HAP-1 (cell line): Measurements from ENCODE around the gene PDZD2.

ENCODE experiments used
- DNase-seq, 2 experiments: peaks; one replicate each; pipeline ENCODE4 v3.0.0-alpha.2; 2016 to 2020; ENCODE audit warnings: low spot score in 2 of 2
- H3K27me3 ChIP-seq: fragments of 250-450 bp; sonication (Bioruptor Pico); 2 replicates; pipeline ENCODE4 v1.5.1; 2020; ENCODE audit warnings: low read depth, mild to moderate bottlenecking, moderate library complexity
- H3K36me3 ChIP-seq: fragments of 250-450 bp; sonication (Bioruptor Pico); replicated peaks from 2 replicates; pipeline ENCODE4 v1.5.1; 2020; ENCODE audit warnings: mild to moderate bottlenecking
- H3K4me1 ChIP-seq: fragments of 250-450 bp; sonication (Bioruptor Pico); 2 replicates; pipeline ENCODE4 v1.5.1; 2020; ENCODE audit warnings: mild to moderate bottlenecking
- H3K4me3 ChIP-seq: fragments of 250-450 bp; sonication (Bioruptor Pico); 2 replicates; pipeline ENCODE4 v1.5.1; 2020; ENCODE audit warnings: mild to moderate bottlenecking, moderate library complexity
- H3K9me3 ChIP-seq: fragments of 250-450 bp; sonication (Bioruptor Pico); 2 replicates; pipeline ENCODE4 v1.5.1; 2020; ENCODE audit warnings: mild to moderate bottlenecking, moderate library complexity
- in situ Hi-C: fragments of 300-500 bp; cut with MboI; formaldehyde crosslinking; loops from 3 replicates; pipeline ENCODE4 v1.14.3; 2020; ENCODE audit warnings: low sequenced_read_pairs, inconsistent platforms, mixed read lengths

The PDZD2 gene

GRCh38 chr5:32043105-32043504 is 404.2 kb downstream of the PDZD2 start:
- no peak for DNase-seq
- in situ Hi-C loops = no loop called here
- Histone ChIP-seq H3K9me3 (peaks cover 2% of the 10 kb centered on the region; the same call in 1 of the 2 replicates), H3K4me3 (no peak overlapping the region), H3K4me1 (no peaks in the 10 kb centered on the region), H3K36me3 (no peaks in the 10 kb centered on the region), H3K27me3 (no peaks in the 10 kb centered on the region)

DNA sequence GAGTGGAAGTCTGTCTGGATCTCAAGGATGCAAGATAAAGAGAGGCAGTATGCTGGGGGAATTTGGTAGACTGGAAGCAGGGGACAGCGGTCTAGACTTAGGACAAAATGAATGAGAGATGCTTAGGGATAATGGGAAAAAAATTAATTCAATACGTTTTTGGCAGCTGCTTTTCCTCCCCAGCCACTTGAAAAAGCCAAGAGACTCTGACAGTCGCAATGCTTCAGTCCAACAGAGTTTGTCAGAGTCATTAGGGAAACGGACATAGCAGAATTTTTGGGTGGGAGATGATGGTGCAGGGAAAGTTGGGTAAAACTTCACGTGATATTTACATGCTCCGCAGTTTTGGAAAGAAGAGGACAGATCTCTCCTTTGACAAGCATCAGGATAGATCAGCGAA is 405.5 kb downstream of the PDZD2 start:
- Histone ChIP-seq H3K4me1 (no peaks in the 10 kb centered on the region), H3K36me3 (no peaks in the 10 kb centered on the region), H3K4me3 (no peak overlapping the region), H3K27me3 (no peaks in the 10 kb centered on the region), H3K9me3 (no peaks in the 10 kb centered on the region; the same call in 1 of the 2 replicates)
- in situ Hi-C loops = no loop called here
- DNase-seq = no peak

DNA sequence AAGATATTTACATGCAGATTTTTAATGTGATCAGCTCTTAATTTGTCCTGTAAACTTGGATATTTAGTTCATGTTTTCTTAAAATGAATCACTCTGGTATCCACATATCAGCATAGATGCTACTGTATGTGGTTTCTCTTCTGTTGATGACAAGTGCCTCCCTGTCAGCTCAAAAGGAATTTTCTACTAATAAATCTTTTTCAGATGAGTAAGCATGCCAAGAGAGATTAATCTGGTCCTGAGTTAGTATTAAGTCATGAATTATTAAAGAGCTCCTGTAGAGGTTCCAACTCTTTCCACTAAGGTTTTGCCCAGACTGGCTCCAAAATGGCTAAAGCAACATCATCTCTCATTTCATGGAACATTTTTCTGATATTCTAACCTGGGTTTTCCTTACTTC is 406.0 kb downstream of the PDZD2 start:
- in situ Hi-C loops = no loop called here
- no peak for DNase-seq
- no peak overlapping the region for H3K4me3 ChIP-seq
- H3K9me3 ChIP-seq = no peaks in the 10 kb centered on the region; the same call in 1 of the 2 replicates
- H3K36me3 ChIP-seq = no peaks in the 10 kb centered on the region
- no peaks in the 10 kb centered on the region for H3K4me1 ChIP-seq
- no peaks in the 10 kb centered on the region for H3K27me3 ChIP-seq

DNA sequence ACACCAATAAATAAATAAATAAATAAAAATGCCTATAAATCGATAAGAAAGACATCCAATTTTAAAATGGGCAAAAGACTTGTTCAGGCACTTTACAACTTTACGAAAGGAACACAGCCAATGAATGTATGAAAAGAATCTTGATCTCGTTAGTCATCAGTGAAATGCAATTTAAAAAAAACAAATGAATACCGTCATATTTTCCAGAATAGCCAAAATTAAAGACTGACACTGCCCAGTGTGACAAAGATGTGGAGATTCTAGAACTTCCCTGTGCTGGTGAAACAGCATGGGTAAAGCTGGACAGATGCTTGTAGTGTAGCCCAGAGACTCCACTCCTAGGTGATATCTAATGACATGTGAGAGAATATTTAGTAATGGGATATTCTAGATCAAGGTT is 408.1 kb downstream of the PDZD2 start:
- Histone ChIP-seq H3K9me3 (no peaks in the 10 kb centered on the region), H3K36me3 (no peaks in the 10 kb centered on the region), H3K27me3 (no peaks in the 10 kb centered on the region), H3K4me1 (no peaks in the 10 kb centered on the region), H3K4me3 (no peak overlapping the region)
- in situ Hi-C loops = no loop called here
- DNase-seq = no peak

- DNase-seq = no peak
- in situ Hi-C loops = no loop called here
- Histone ChIP-seq H3K9me3 (no peaks in the 10 kb centered on the region), H3K27me3 (no peaks in the 10 kb centered on the region), H3K4me3 (no peak overlapping the region), H3K36me3 (no peaks in the 10 kb centered on the region), H3K4me1 (no peaks in the 10 kb centered on the region)
Observed at GRCh38 chr5:32051796-32052195, 412.9 kb downstream of the PDZD2 start.

DNA sequence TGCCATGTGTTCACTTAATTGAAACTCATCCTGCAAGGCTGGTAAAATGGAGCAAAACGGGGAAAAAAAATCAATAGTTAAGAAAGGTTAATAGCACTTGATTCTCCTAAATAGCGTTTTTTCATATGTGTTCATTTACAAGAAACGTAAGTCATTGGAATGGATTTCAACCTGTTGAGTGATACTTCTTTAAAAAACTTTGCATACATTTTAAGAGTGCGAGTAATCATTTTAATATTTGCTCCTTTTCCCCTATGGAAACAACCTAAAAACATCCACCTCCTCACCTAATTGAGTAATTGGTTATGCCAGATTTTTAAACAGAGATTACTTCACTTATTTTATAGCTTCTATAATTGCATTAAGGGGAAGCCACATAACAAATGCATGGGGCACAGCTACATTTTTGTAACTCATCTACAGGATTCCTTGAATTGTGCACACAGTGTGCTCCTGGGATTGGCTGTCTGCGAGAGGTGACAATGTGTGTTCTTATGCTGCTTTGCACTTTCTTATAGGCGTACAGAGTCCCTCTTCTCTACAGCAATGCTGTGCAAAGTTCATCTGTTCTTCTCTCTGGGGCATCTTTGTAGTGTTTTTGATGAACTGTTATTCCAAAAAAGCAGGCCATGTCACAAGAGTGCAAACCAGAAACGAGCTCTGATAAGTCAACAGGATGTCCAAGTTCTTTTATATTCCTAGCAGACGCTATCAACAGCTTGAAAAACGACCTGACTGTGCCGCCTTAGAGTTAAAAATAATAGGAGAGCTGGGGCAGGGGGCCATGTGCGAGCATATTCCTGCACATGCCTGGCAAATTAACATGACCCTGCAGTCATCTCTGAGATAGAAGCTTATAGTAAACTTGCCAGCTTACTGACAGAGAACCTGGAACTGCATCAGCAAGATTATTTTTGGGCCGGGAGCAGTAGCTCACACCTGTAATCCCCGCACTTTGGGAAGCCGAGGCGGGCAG is 417.2 kb downstream of the PDZD2 start:
- Histone ChIP-seq H3K27me3 (no peaks in the 10 kb centered on the region), H3K9me3 (no peaks in the 10 kb centered on the region), H3K4me3 (no peak overlapping the region), H3K36me3 (no peaks in the 10 kb centered on the region), H3K4me1 (no peaks in the 10 kb centered on the region)
- in situ Hi-C loops = no loop called here
- no peak for DNase-seq

DNA sequence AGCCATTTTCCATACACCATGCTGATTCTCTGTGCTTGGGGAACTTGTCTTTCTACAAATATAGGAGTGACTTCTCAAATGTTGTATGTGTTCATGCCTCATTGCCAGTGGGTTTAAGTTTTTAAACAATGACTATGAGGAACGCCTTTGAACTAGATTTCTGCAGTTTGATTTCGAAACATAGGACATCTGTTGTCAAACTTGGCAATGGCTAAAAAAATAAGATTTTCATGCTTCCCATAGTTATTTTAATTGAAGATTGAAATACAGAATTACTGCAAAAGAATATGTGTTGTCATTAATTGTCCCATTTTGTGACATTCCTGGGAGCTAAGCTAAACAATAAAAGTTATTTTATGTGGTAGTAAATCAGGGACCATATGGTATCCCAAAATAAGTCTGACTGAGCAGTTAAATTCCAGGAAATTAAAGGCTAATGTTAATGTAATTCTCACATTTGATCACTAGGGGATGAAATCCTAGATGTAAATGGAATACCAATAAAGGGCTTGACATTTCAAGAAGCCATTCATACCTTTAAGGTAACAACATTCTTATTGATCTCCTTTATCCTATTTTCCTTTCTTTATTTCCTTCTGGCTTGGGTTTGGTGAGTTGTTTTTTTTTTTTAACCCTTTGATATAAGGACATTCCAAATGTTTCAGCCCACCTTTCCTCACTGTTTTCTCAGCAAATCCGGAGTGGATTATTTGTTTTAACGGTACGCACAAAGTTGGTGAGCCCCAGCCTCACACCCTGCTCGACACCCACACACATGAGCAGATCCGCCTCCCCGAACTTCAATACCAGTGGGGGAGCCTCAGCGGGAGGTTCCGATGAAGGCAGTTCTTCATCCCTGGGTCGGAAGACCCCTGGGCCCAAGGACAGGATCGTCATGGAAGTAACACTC is 418.5 kb downstream of the PDZD2 start:
- Histone ChIP-seq H3K4me3 (no peak overlapping the region), H3K9me3 (no peaks in the 10 kb centered on the region), H3K4me1 (no peaks in the 10 kb centered on the region), H3K36me3 (no peaks in the 10 kb centered on the region), H3K27me3 (no peaks in the 10 kb centered on the region)
- in situ Hi-C loops = no loop called here
- peak in 1 of 2 experiments; percentile 46 for DNase-seq

DNA sequence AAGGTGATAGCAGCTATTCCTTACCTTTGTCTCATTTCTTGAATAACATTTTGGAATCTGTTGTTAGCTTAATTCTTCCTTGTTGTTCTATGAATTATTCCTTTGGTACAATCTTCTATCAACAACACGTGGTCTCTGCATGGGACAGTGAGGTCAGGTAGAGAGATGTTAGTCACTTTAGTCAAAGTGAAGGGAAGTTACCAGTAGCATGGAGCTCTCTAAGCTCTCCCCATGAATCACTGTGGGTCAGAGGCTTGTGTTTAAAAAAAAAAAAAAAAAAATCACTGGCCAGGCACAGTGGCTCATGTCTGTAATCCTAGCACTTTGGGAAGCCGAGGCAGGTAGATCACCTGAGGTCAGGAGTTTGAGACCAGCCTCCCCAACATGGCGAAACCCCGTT is 419.2 kb downstream of the PDZD2 start:
- Histone ChIP-seq H3K4me1 (no peaks in the 10 kb centered on the region), H3K27me3 (no peaks in the 10 kb centered on the region), H3K9me3 (no peaks in the 10 kb centered on the region), H3K4me3 (no peak overlapping the region), H3K36me3 (no peaks in the 10 kb centered on the region)
- DNase-seq = no peak
- in situ Hi-C loops = no loop called here

DNA sequence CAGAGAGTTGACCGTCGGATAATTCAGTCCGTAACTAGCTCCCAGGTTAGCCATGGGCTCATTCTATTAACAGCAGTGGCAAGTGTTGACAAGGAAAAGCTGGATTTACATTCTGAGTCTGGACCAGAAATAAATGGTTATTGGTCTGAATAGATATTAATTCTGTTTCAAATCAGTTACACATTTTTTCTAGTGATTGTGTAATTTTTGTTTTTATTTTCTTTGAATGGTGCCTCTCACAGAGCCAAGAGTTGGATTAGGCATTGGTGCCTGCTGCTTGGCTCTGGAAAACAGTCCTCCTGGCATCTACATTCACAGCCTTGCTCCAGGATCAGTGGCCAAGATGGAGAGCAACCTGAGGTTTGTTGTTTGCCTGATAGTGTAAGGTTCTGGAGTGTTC is 420.1 kb downstream of the PDZD2 start:
- Histone ChIP-seq H3K9me3 (no peaks in the 10 kb centered on the region), H3K4me3 (no peak overlapping the region), H3K4me1 (no peaks in the 10 kb centered on the region), H3K36me3 (no peaks in the 10 kb centered on the region), H3K27me3 (no peaks in the 10 kb centered on the region)
- in situ Hi-C loops = no loop called here
- no peak for DNase-seq

- H3K36me3 ChIP-seq = no peaks in the 10 kb centered on the region
- in situ Hi-C loops = no loop called here
- no peak for DNase-seq
- H3K4me3 ChIP-seq = no peak overlapping the region
- no peaks in the 10 kb centered on the region for H3K4me1 ChIP-seq
- H3K27me3 ChIP-seq = no peaks in the 10 kb centered on the region
- no peaks in the 10 kb centered on the region for H3K9me3 ChIP-seq
Observed at GRCh38 chr5:32059761-32060530, 421.0 kb downstream of the PDZD2 start.

DNA sequence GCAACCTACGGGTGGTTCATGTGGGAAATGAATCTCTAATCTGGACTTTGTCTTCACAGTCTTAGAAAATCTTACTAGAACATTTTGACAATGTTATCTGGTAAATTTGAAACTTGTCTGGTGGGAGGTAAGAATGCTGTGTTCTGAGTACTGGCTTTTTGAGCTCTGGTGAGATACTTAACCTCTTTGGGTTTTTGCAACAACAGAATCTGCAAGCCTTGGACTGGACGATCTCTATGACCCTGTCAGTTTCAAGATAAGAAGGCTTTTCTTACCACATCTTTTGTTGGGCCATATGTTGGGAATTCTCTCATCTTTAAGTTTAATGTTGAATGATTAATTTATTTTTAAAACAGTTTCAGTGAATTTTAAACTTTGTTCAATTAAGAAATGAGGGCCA is 422.3 kb downstream of the PDZD2 start:
- Histone ChIP-seq H3K9me3 (no peaks in the 10 kb centered on the region), H3K27me3 (no peaks in the 10 kb centered on the region), H3K4me3 (no peak overlapping the region), H3K36me3 (no peaks in the 10 kb centered on the region), H3K4me1 (no peaks in the 10 kb centered on the region)
- in situ Hi-C loops = no loop called here
- no peak for DNase-seq

GRCh38 chr5:32066448-32066847 is 427.5 kb downstream of the PDZD2 start:
- in situ Hi-C loops = no loop called here
- no peaks in the 10 kb centered on the region for H3K36me3 ChIP-seq
- no peaks in the 10 kb centered on the region for H3K27me3 ChIP-seq
- no peak overlapping the region for H3K4me3 ChIP-seq
- H3K4me1 ChIP-seq = no peaks in the 10 kb centered on the region
- no peaks in the 10 kb centered on the region for H3K9me3 ChIP-seq
- DNase-seq = no peak

- no peaks in the 10 kb centered on the region for H3K27me3 ChIP-seq
- H3K4me3 ChIP-seq = no peak overlapping the region
- in situ Hi-C loops = no loop called here
- no peak for DNase-seq
- no peaks in the 10 kb centered on the region for H3K9me3 ChIP-seq
- no peaks in the 10 kb centered on the region for H3K36me3 ChIP-seq
- no peaks in the 10 kb centered on the region for H3K4me1 ChIP-seq
Observed at GRCh38 chr5:32067774-32068470, 429.0 kb downstream of the PDZD2 start.
